HG02623 (cell line): Measurements from ENCODE around the gene MIAT.

Experiments used
- ATAC-seq: cut with Tn5 transposase; IDR thresholded peaks from one replicate; pipeline ENCODE4 v1.9.1; 2021; ENCODE audit warnings: moderate library complexity; ENCODE audit not compliant: unreplicated experiment

Gene MIAT

GRCh38 chr22:26631282-26631681 is 26.1 kb upstream of the MIAT start:
- ATAC-seq: no peak

GRCh38 chr22:26632422-26633155 is 24.8 kb upstream of the MIAT start:
- no peak for ATAC-seq

GRCh38 chr22:26634189-26634588 is 23.2 kb upstream of the MIAT start:
- ATAC-seq: no peak

GRCh38 chr22:26635117-26635516 is 22.3 kb upstream of the MIAT start:
- ATAC-seq: no peak

GRCh38 chr22:26636296-26636695 is 21.1 kb upstream of the MIAT start:
- ATAC-seq: no peak

- ATAC-seq: no peak
Measured at GRCh38 chr22:26642465-26643417, 14.6 kb upstream of the MIAT start.

GRCh38 chr22:26643418-26644100 is 13.8 kb upstream of the MIAT start:
- ATAC-seq: no peak

GRCh38 chr22:26646158-26646557 is 11.2 kb upstream of the MIAT start:
- ATAC-seq: no peak

GRCh38 chr22:26648011-26648497 is 9.3 kb upstream of the MIAT start:
- ATAC-seq: no peak

- ATAC-seq: no peak
Measured at GRCh38 chr22:26648528-26649388, 8.6 kb upstream of the MIAT start.

GRCh38 chr22:26650722-26651421 is 6.5 kb upstream of the MIAT start:
- ATAC-seq: no peak

GRCh38 chr22:26651815-26652214 is 5.6 kb upstream of the MIAT start:
- no peak for ATAC-seq

- ATAC-seq: no peak
Measured at GRCh38 chr22:26658161-26658560, 773 bp downstream of the MIAT start.

- ATAC-seq: peak; percentile 50
Measured at GRCh38 chr22:26658671-26659478, 1.5 kb downstream of the MIAT start.

- no peak for ATAC-seq
Measured at GRCh38 chr22:26660356-26660755, 3.0 kb downstream of the MIAT start.

GRCh38 chr22:26660961-26661578 is 3.7 kb downstream of the MIAT start:
- no peak for ATAC-seq

GRCh38 chr22:26662160-26662559 is 4.8 kb downstream of the MIAT start:
- no peak for ATAC-seq

GRCh38 chr22:26663374-26663923 is 6.1 kb downstream of the MIAT start:
- no peak for ATAC-seq
